ENCODE measurements around the gene TMEM131L.

DNA sequence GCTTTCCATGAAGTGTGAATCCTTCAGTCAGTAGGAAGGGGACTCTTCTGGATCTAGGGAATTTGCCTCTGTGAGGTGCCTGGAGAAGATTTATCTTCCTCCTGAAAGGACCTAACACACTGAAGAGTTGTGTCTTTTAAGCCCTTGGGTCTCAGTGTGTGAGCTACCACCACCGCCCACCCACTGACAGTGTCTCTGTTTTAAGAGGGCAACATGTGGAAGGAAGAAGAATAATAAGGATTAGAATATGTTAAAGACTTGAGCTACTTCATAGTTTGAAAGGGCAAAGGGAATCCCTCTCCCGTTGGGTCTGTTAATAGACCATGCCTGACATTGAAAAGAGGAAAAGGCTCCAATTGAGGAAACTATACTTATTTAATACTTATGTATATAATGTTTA lies 153.7 kb downstream of the TMEM131L start:
- TF ChIP-seq, protein P1, sequence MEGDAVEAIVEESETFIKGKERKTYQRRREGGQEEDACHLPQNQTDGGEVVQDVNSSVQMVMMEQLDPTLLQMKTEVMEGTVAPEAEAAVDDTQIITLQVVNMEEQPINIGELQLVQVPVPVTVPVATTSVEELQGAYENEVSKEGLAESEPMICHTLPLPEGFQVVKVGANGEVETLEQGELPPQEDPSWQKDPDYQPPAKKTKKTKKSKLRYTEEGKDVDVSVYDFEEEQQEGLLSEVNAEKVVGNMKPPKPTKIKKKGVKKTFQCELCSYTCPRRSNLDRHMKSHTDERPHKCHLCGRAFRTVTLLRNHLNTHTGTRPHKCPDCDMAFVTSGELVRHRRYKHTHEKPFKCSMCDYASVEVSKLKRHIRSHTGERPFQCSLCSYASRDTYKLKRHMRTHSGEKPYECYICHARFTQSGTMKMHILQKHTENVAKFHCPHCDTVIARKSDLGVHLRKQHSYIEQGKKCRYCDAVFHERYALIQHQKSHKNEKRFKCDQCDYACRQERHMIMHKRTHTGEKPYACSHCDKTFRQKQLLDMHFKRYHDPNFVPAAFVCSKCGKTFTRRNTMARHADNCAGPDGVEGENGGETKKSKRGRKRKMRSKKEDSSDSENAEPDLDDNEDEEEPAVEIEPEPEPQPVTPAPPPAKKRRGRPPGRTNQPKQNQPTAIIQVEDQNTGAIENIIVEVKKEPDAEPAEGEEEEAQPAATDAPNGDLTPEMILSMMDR (IDR thresholded peaks at IDR 0.05) = no peak
- no peak for TF ChIP-seq POLR2A (IDR thresholded peaks at IDR 0.05)
